Stimulated activated memory B cell treated with anti-CD40 and anti-IgM and Interleukin-4, amounts not matched to agents 10 μg/mL and 1 μg/mL and 100 μg/mL, for 72 hours (primary cell): ENCODE measurements around the gene EML1.

Experiments used
- ATAC-seq: fragments of 150-1000 bp; cut with Tn5 transposase; 2 replicates; pipeline ENCODE4 v1.10.0; 2021
- H3K27ac Mint-ChIP-seq: one replicate; pipeline ENCODE4 v1.8.0; 2022; ENCODE audit warnings: mild to moderate bottlenecking, mixed read lengths
- H3K27me3 Mint-ChIP-seq: one replicate; pipeline ENCODE4 v1.8.0; 2022; ENCODE audit warnings: mixed read lengths
- H3K36me3 Mint-ChIP-seq: one replicate; pipeline ENCODE4 v1.8.0; 2022; ENCODE audit warnings: mixed read lengths
- H3K4me1 Mint-ChIP-seq: one replicate; pipeline ENCODE4 v1.8.0; 2022; ENCODE audit warnings: mixed read lengths
- H3K4me3 Mint-ChIP-seq: one replicate; pipeline ENCODE4 v1.8.0; 2022; ENCODE audit warnings: mild to moderate bottlenecking, moderate library complexity, mixed read lengths
- H3K9me3 Mint-ChIP-seq: one replicate; pipeline ENCODE4 v1.8.0; 2022; ENCODE audit warnings: mixed read lengths

EML1 gene

DNA sequence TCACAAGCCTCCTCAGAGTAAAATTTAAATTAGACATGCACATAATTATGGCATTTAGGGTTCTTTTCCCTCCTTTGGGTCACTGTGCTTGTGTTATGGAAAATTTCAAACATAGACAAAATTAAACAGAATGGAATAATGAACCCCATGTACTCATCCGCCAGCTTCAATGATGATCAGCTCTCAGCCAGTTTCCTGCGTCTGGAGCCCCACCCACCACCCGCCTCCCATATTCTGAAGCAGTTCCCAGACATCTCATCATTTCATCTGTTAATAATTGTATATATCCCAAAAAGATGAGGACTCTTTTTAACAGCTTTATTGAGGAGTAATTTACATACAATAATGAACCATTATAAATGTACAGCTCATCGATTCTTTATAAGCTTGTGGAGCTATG, 128.2 kb downstream of the EML1 start:
- ATAC-seq, result no peak
- Mint-ChIP-seq H3K4me1 (no peaks in the 10 kb centered on the region), H3K27ac (no peak overlapping the region), H3K27me3 (peaks cover 40% of the 10 kb centered on the region), H3K9me3 (no peaks in the 10 kb centered on the region), H3K4me3 (no peak overlapping the region), H3K36me3 (no peaks in the 10 kb centered on the region)

DNA sequence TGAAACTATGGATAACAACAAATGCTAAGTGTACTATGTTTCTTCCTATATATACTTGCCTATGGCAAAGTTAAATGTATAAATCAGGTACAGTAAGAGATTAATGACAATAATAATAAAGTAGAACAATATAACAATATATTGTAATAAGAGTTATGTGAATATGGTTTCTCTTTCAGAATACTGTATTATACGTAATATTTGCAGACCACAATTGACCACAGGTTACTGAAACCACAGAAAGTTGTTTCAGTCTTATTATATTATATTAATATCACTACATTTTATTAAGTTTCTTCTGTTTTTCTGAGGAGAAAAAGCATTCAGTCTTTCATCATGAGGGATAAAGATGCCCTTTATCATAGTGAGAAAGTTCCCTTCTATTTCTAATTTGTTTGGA, 131.2 kb downstream of the EML1 start:
- Mint-ChIP-seq H3K27me3 (peaks cover 43% of the 10 kb centered on the region), H3K4me3 (no peak overlapping the region), H3K9me3 (peaks cover 3% of the 10 kb centered on the region), H3K27ac (no peak overlapping the region), H3K36me3 (no peaks in the 10 kb centered on the region), H3K4me1 (no peaks in the 10 kb centered on the region)
- ATAC-seq, result no peak

DNA sequence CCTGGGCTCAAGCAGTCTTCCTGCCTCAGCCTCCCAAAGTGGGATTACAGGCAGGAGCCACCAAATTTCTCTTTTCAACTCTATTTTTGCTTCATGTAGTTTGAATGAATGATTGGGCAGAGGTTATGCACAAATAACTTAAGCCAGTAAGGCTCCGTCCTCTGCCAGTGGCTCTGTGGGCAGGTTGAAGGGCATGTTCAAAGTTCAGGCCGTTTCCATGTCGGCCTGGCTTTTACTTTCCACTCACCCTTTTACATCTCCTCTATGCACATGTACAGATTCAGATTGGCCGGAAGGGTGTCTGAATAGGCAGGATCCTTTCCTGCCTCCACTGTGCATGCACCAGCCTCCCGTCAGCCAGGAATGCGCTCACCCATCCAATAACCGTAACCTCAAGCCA, 132.3 kb downstream of the EML1 start:
- H3K4me3 Mint-ChIP-seq, result no peak overlapping the region
- H3K4me1 Mint-ChIP-seq, result no peaks in the 10 kb centered on the region
- no peak overlapping the region for H3K27ac Mint-ChIP-seq
- ATAC-seq, result no peak
- peaks cover 3% of the 10 kb centered on the region for H3K9me3 Mint-ChIP-seq
- no peaks in the 10 kb centered on the region for H3K36me3 Mint-ChIP-seq
- peaks cover 43% of the 10 kb centered on the region for H3K27me3 Mint-ChIP-seq

DNA sequence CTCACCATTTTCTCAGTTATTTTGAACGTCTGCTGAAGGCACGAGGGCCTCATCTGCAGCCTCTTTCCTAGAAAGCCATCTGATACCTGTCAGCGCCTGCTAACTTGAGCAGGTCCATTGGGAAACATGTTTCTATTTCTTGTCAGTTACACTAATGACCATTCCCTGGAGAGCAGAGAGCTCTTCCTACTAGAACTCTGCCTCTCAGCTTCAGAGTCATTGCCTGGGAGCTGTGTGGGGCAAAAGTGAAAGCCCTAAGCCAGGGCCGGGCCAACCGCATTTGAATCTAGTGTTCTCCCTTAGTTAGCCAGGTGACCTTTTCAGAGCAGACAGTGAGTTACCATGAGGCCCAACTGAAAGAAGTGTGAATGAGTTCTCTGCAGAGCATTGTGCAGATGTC, 135.8 kb downstream of the EML1 start:
- H3K4me1 Mint-ChIP-seq, result peaks cover 8% of the 10 kb centered on the region
- H3K4me3 Mint-ChIP-seq, result no peak overlapping the region
- H3K9me3 Mint-ChIP-seq, result peaks cover 3% of the 10 kb centered on the region
- ATAC-seq, result no peak
- H3K36me3 Mint-ChIP-seq, result no peaks in the 10 kb centered on the region
- H3K27ac Mint-ChIP-seq, result no peak overlapping the region
- H3K27me3 Mint-ChIP-seq, result peaks cover 39% of the 10 kb centered on the region

DNA sequence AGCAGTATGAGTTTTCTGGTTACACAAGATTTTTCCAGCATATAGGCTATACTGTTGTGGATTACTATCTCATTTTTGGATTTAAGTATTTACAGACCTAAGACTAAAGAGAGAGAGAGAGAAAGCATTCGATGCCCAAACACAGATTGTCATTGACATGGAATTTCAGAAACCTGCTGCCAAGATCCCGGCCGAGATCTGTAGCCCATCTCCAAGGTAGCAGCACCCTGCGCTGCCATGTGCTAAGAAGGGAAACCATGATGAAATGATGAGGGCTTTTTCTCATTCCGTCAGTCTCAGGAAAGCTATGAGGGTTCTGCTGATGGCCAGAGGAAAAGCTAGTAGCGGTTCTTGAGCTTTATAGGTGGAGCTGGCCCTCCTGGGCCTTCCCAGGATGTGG, 136.4 kb downstream of the EML1 start:
- Mint-ChIP-seq H3K9me3 (peaks cover 3% of the 10 kb centered on the region), H3K27ac (no peak overlapping the region), H3K27me3 (peaks cover 43% of the 10 kb centered on the region), H3K4me3 (no peak overlapping the region), H3K36me3 (no peaks in the 10 kb centered on the region), H3K4me1 (peaks cover 8% of the 10 kb centered on the region)
- no peak for ATAC-seq

DNA sequence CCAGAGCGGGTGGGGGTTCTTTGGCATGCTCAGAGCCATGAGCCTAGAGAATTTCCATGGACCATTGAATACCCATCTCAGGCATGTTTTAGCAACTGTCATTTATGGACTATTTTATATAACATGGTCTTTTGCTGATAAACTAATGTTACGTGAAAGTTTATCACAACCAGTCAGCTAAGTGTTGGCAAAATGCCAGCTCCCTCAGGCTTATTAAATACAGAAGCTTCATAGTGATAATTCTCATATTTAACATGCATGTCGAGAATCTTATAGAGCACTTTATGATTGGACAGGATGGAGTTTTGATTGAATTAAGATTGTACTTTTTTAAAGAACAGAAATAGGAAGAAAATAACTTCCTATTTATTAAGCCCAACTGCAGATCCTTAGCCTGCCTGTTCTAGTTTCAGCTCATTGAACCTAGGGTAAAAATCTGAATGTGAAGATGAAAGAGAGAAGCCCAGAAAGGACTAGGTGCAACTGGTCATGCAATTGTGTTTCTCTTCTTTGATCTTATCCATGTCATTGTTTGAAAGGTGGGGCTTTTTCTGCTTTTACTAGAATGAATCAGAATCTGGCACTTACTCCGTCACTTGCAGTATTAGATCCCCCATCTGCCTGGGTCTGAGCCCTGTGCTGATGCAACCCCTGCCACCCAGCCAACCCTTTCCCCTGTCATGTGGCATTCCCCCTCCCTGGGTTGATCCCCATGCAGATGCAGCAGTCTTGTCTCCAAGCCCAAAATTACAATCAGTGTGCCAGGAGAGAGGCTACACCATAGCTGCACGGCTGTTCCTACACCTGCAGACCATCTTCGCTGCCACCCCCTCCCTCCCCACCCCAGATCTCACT, 137.4 kb downstream of the EML1 start:
- Mint-ChIP-seq H3K4me3 (no peak overlapping the region), H3K36me3 (no peaks in the 10 kb centered on the region), H3K4me1 (peaks cover 8% of the 10 kb centered on the region), H3K27me3 (peaks cover 45% of the 10 kb centered on the region), H3K9me3 (peaks cover 3% of the 10 kb centered on the region), H3K27ac (no peak overlapping the region)
- ATAC-seq, result peak; percentile 94

DNA sequence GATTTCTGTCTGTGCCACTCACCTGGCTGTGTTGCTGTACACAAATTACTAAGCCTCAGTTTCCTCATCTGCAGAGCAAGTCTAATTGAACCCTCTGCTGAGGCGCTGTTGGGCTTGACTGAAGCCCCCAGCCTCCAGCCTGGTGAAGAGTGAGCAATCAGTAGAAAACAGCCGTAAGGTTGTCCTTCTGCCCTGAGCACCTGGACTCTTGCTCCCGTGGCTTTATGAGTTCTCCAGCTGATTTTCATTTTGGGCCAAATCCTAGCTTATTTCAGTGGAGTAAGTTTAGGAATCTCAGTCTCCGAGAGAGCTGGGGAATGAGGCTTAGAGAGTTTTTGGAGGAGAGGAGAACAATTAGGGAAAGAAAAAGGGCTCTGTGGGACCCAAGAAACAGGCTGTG, 138.1 kb downstream of the EML1 start:
- no peaks in the 10 kb centered on the region for H3K36me3 Mint-ChIP-seq
- H3K4me3 Mint-ChIP-seq, result no peak overlapping the region
- no peak overlapping the region for H3K27ac Mint-ChIP-seq
- H3K9me3 Mint-ChIP-seq, result peaks cover 3% of the 10 kb centered on the region
- H3K4me1 Mint-ChIP-seq, result peaks cover 8% of the 10 kb centered on the region
- ATAC-seq, result no peak
- peaks cover 43% of the 10 kb centered on the region for H3K27me3 Mint-ChIP-seq

DNA sequence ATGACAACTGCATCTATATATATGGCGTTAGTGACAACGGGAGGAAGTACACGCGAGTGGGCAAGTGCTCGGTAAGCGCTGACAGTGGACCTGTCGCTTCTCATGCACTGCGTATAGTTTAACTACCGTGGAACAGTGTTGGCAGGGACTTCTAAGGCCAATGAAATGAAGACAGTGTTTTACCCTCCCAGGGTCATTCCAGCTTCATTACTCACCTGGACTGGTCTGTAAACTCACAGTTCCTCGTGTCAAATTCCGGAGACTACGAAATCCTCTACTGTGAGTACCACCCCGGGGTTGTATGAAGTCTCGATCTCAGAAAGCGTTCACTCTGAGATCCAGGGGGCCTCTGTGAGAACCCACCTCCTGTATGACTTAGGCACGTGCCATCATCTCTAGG, 142.8 kb downstream of the EML1 start:
- Mint-ChIP-seq H3K9me3 (no peaks in the 10 kb centered on the region), H3K4me3 (no peak overlapping the region), H3K27me3 (peaks cover 58% of the 10 kb centered on the region), H3K4me1 (peaks cover 14% of the 10 kb centered on the region), H3K36me3 (no peaks in the 10 kb centered on the region), H3K27ac (no peak overlapping the region)
- no peak for ATAC-seq

DNA sequence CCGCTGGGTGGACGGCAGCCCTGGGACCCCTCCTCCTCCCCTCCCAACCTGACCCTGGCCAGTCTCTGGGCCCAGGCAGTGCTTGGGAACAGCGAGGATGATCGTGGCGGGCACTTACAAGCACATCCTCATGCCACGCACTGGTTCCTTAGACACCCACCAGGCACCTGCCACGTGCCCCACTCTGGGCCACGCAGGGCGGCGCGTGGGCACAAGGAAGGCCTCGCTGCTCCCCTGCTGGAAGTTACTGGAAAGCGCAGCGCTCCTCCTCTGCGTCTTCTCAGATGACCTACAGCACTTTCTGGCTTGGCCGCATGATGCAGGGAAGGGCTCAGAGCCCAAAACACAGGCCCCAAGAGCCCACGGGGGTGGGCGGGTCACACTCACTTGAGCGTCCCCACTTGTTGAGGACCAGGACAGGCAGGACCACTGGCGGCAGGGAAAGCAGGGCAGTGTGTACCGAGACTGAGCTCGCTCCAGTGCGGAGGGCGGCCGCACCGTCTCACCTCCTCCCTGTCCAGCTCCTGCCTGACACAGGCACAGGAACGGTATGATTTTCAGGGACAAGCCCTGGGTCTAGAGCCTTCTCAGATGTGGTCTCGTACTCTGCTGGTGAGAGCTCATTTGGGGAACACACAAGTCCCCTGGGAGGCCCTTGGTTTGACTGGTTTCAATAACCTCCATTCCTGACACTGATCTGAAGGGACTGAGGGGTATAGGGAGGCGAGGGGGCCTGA, 143.7 kb downstream of the EML1 start:
- Mint-ChIP-seq H3K27me3 (peaks cover 50% of the 10 kb centered on the region), H3K4me1 (peaks cover 7% of the 10 kb centered on the region), H3K36me3 (no peaks in the 10 kb centered on the region), H3K27ac (no peak overlapping the region), H3K9me3 (no peaks in the 10 kb centered on the region), H3K4me3 (no peak overlapping the region)
- ATAC-seq, result peak; percentile 85

DNA sequence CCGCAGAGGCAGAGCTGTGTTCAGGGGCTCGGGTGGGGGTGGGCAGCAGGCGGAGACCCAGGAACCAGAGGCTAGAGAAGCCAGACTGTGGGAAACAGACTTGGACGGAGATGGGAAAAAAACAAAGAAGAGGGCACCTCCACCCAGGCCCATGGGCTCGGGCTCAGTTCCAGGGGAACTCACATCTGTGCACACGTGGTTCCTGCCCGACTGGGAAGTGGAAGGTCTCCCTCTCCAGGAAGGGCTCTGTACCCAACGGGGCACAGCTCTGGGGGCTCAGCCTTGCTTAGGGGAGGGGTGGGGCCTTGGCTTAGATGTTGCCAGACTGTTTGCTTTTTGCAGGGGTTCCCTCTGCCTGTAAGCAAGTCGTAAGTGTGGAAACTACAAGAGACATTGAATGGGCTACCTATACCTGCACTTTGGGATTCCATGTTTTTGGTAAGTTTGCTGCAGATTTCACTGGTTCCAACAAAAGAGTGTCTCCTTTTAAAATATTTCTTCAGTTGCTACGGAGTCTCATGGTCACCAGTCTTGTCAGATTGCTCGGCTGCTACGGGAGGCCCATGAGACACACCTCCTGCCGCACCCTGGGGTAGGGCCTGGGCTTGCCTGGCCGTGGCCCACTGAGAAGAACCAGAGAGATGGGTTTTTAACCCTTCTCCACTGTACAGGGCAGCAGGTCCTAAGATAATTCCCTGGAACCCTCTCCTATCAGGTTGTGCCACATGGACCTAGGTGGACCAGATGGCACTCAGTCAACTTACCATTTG, 144.4 kb downstream of the EML1 start:
- H3K4me3 Mint-ChIP-seq, result no peak overlapping the region
- peaks cover 6% of the 10 kb centered on the region for H3K4me1 Mint-ChIP-seq
- no peaks in the 10 kb centered on the region for H3K36me3 Mint-ChIP-seq
- H3K27ac Mint-ChIP-seq, result no peak overlapping the region
- no peaks in the 10 kb centered on the region for H3K9me3 Mint-ChIP-seq
- peaks cover 52% of the 10 kb centered on the region for H3K27me3 Mint-ChIP-seq
- ATAC-seq, result peak; percentile 55

DNA sequence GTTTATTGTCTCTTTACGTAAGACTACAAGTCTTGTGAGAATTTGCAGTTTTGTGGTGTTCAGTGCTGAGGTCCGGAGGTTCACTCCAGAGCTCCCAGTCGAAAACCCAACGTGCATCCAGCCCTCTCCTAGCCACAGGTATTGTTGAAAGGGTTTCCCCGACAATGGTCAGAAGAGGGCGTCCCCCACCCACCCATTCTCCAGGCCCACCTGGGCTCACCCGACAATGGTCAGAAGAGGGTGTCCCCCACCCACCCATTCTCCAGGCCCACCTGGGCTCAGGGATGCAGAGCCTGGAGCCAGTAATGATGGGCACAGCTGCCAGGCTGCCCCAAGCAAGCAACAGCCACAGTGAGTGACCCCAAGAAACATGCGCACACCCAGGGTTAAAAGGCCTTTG, 145.2 kb downstream of the EML1 start:
- Mint-ChIP-seq H3K27me3 (peaks cover 59% of the 10 kb centered on the region), H3K4me3 (no peak overlapping the region)
- no peak for ATAC-seq

DNA sequence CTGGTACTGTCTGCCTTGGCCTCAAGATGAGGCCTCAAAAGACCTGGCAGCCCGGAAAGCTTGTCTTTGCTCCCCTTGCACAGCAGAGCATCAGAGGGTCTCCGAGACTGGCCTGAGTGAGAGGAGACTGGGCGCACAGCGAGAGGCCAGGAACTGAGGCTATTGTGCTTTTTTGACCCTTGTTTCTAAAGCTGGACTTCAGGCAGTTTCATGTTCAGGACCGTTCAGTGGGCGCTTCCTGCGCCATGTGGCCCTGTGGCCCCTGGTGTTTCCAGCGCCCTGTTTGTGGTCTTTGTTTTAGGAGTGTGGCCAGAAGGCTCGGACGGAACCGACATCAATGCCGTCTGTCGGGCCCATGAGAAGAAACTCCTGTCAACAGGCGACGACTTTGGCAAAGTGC, 145.7 kb downstream of the EML1 start:
- no peak for ATAC-seq
- H3K4me3 Mint-ChIP-seq, result no peak overlapping the region
- H3K27ac Mint-ChIP-seq, result no peak overlapping the region
- H3K27me3 Mint-ChIP-seq, result peaks cover 64% of the 10 kb centered on the region
- no peaks in the 10 kb centered on the region for H3K9me3 Mint-ChIP-seq
- H3K4me1 Mint-ChIP-seq, result peaks cover 6% of the 10 kb centered on the region
- H3K36me3 Mint-ChIP-seq, result no peaks in the 10 kb centered on the region

More for the DNA sequence above, 145.2 kb downstream of the EML1 start:
- H3K36me3 Mint-ChIP-seq, result no peaks in the 10 kb centered on the region
- peaks cover 6% of the 10 kb centered on the region for H3K4me1 Mint-ChIP-seq
- no peak overlapping the region for H3K27ac Mint-ChIP-seq
- H3K9me3 Mint-ChIP-seq, result no peaks in the 10 kb centered on the region

DNA sequence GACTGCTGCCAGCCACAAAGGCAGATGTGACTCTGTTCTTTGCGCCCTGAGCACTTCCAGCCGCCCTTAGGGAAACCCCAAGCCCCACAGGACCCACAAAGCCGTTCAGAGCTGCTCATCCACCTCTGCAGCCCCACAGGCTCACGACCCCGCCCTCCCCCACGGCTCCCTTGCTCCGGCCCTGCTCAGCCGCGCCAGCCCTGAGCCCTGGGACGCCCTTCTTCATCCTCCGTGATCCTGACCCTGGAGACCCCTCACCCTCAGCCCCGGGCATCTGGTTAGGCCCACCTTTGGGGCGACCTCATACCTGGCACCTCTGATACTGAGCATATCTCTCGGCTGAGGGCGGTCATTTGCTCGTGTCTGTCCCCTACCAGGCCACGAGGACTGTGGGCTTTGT, 146.2 kb downstream of the EML1 start:
- no peak for ATAC-seq
- Mint-ChIP-seq H3K4me3 (no peak overlapping the region), H3K9me3 (no peaks in the 10 kb centered on the region), H3K27me3 (peaks cover 67% of the 10 kb centered on the region), H3K27ac (no peak overlapping the region), H3K4me1 (peaks cover 6% of the 10 kb centered on the region), H3K36me3 (no peaks in the 10 kb centered on the region)

DNA sequence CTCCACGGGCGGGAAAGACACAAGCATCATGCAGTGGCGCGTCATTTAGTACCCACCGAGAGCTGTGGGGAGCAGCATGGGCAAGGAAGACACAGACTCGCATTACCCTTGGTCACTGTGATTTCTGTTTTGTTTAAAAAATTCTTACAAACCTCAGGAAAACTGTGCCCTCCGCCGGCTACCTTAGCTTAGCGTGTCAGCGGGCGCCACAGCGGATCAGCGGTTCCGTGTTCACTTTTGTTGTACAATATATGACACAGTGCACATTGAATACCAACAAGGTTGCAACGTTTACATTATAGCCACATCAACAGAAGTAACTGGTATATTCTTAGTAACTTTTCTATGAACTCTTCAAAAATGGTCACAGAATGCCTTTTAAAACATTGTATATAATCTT, 146.9 kb downstream of the EML1 start:
- Mint-ChIP-seq H3K27me3 (peaks cover 65% of the 10 kb centered on the region), H3K9me3 (no peaks in the 10 kb centered on the region), H3K36me3 (no peaks in the 10 kb centered on the region), H3K4me1 (peaks cover 6% of the 10 kb centered on the region), H3K27ac (no peak overlapping the region), H3K4me3 (no peak overlapping the region)
- no peak for ATAC-seq

DNA sequence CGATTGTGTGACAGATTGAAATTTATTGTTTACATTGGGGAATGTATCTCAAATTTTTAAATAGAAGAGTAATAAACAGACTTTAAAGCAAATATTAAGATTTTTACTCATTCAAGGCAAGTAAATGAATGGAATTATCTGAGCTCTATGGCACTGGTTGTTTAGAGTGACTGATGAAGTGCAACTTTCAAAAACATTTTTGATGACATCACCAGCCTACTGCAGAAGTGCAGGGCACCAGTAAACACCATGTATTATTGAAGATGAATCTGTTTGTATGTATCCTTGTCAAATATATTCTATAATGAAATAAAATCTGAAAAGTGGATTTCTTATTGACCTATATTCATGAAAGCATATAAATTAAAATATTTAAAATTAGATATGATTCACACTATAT, 148.0 kb downstream of the EML1 start:
- Mint-ChIP-seq H3K4me1 (peaks cover 6% of the 10 kb centered on the region), H3K36me3 (no peaks in the 10 kb centered on the region), H3K9me3 (no peaks in the 10 kb centered on the region), H3K27me3 (peaks cover 63% of the 10 kb centered on the region), H3K4me3 (no peak overlapping the region), H3K27ac (no peak overlapping the region)
- ATAC-seq, result no peak
